ENCODE measurements around the gene BCR. TPM values are rescaled to one million over a fixed set of nuclear protein-coding genes. Genes with fewer than 3 reads are reported as not detected.

The BCR gene
- total RNA-seq, 1 donor from 2014 or later = 102 TPM

DNA sequence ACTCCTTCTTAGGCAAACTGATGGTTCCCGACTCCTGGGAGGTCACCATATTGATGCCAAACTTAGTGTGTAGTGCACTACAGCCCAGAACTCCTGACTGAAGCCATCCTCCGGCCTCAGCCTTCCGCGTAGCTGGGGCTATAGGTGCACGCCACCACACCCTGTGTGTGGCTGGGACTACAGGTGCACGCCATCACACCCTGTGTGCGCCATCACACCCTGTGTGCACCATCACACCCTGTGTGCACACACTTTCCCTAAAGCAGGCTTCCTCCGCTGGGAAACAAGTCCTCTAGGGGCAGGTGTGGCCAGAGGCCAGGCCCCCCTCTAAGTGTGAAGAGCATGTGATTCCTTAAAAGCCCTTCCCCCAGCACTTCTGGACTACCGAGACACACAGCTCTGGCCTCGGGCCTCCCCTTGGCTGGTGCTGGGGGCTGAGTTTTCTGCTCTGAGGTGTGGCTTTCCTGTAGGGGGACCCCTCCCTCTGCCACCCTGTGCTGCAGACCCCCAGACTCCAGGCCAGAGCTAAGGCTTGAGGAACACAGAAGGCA lies 81.7 kb downstream of the BCR start:
- DNase-seq (ENCODE audit: low spot score, unreplicated experiment) = no peak
- H3K4me1 Mint-ChIP-seq (ENCODE audit: low read depth) = peaks cover 6% of the 10 kb centered on the region
- TF ChIP-seq CTCF (IDR thresholded peaks at IDR 0.05; ENCODE audit: unreplicated experiment) = no peak

DNA sequence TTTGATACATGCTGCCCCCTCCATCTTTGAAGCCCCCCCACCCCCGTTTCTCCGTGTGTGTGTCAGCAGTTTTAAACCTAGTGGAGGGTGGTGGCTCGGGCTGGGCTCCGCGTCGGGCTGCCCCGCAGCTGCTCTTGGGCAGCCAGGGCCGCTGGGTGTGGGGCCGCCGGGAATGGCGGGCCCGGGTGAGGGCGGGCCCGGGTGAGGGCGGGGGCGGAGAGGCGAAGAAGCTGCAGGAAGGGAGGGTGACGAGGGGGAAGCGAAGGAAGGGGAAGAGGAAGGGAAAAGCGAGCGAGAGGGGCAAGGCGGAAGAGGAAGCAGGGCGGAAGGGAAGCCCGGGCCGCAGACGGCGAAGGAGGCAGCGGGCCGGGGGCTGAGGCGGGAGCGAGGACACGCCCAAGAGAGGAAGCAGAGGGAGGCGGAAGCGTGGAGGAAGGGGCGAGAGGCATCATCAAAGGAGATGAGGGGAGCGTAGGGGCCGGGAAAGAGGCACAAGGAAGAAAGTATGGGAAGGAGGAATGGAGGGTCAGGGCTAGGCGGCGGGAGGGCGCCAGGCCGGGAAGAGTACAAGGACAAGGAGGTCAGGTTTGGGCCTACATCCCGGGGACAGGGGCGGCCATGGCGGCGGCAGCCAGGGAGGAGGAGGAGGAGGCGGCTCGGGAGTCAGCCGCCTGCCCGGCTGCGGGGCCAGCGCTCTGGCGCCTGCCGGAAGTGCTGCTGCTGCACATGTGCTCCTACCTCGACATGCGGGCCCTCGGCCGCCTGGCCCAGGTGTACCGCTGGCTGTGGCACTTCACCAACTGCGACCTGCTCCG lies 82.4 kb downstream of the BCR start:
- Mint-ChIP-seq H3K27ac (no peak overlapping the region), H3K27me3 (no peaks in the 10 kb centered on the region), H3K4me3 (ENCODE audit: low read depth) (no peak overlapping the region), H3K36me3 (ENCODE audit: insufficient read depth) (peaks cover 5% of the 10 kb centered on the region), H3K4me1 (ENCODE audit: low read depth) (peaks cover 6% of the 10 kb centered on the region), H3K9me3 (ENCODE audit: low read depth) (no peaks in the 10 kb centered on the region)
- TF ChIP-seq CTCF (IDR thresholded peaks at IDR 0.05; ENCODE audit: unreplicated experiment) = no peak
- no peak for DNase-seq (ENCODE audit: low spot score, unreplicated experiment)

More for the DNA sequence above, 81.7 kb downstream of the BCR start:
- no peak overlapping the region for H3K4me3 Mint-ChIP-seq (ENCODE audit: low read depth)
- H3K9me3 Mint-ChIP-seq (ENCODE audit: low read depth) = no peaks in the 10 kb centered on the region
- H3K36me3 Mint-ChIP-seq (ENCODE audit: insufficient read depth) = peaks cover 5% of the 10 kb centered on the region
- peak overlapping the region; percentile 45 for H3K27ac Mint-ChIP-seq
- no peaks in the 10 kb centered on the region for H3K27me3 Mint-ChIP-seq

DNA sequence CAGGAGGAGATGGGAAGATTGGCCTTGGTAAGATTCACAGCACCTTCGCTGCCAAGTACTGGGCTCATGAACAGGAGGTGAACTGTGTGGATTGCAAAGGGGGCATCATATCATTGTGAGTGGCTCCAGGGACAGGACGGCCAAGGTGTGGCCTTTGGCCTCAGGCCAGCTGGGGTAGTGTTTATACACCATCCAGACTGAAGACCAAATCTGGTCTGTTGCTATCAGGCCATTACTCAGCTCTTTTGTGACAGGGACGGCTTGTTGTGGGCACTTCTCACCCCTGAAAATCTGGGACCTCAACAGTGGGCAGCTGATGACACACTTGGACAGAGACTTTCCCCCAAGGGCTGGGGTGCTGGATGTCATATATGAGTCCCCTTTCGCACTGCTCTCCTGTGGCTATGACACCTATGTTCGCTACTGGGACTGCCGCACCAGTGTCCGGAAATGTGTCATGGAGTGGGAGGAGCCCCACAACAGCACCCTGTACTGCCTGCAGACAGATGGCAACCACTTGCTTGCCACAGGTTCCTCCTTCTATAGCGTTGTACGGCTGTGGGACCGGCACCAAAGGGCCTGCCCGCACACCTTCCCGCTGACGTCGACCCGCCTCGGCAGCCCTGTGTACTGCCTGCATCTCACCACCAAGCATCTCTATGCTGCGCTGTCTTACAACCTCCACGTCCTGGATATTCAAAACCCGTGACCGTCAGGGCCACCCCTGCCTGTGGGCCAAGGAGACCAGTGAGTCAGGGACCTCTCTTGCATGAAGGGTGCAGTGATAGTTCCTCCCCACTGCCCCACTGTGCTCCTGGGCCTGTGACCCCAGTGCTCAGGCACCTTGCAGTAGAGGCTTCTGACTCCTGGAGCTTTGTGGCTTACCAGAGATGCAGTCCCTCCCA lies 83.6 kb downstream of the BCR start:
- Mint-ChIP-seq H3K27me3 (no peaks in the 10 kb centered on the region), H3K4me1 (ENCODE audit: low read depth) (peaks cover 6% of the 10 kb centered on the region), H3K9me3 (ENCODE audit: low read depth) (no peaks in the 10 kb centered on the region), H3K4me3 (ENCODE audit: low read depth) (no peak overlapping the region), H3K36me3 (ENCODE audit: insufficient read depth) (peaks cover 6% of the 10 kb centered on the region), H3K27ac (peak overlapping the region; percentile 73)
- no peak for DNase-seq (ENCODE audit: low spot score, unreplicated experiment)
- TF ChIP-seq CTCF (IDR thresholded peaks at IDR 0.05; ENCODE audit: unreplicated experiment) = no peak

- peaks cover 10% of the 10 kb centered on the region for H3K36me3 Mint-ChIP-seq (ENCODE audit: insufficient read depth)
- peaks cover 9% of the 10 kb centered on the region for H3K4me1 Mint-ChIP-seq (ENCODE audit: low read depth)
- no peak for TF ChIP-seq CTCF (IDR thresholded peaks at IDR 0.05; ENCODE audit: unreplicated experiment)
Observed at GRCh38 chr22:23264610-23265367, 84.5 kb downstream of the BCR start.

More at GRCh38 chr22:23264610-23265367, 84.5 kb downstream of the BCR start:
- no peaks in the 10 kb centered on the region for H3K9me3 Mint-ChIP-seq (ENCODE audit: low read depth)
- H3K27me3 Mint-ChIP-seq = no peaks in the 10 kb centered on the region
- DNase-seq (ENCODE audit: low spot score, unreplicated experiment) = no peak
- peak overlapping the region; percentile 50 for H3K27ac Mint-ChIP-seq
- no peak overlapping the region for H3K4me3 Mint-ChIP-seq (ENCODE audit: low read depth)
